Neural cell (in vitro differentiated cells): ENCODE measurements around the gene GCSAM. TPM values are rescaled to one million over a fixed set of nuclear protein-coding genes. Genes with fewer than 3 reads are reported as not detected.

Experiments used
- H2AFZ ChIP-seq: fragments of 200-600, 300-800 bp; sonication (generic), shearing (Covaris generic); 2 replicates; pipeline ENCODE4 v1.6.0; 2014; ENCODE audit warnings: low read depth, mild to moderate bottlenecking, antibody characterized with exemption, low read length, moderate library complexity
- H3F3A ChIP-seq: fragments of 200-600 bp; shearing (Covaris generic); 2 replicates; pipeline ENCODE4 v1.6.1; 2016; ENCODE audit warnings: mild to moderate bottlenecking, moderate library complexity, mixed read lengths, antibody characterized with exemption, low read length; ENCODE audit not compliant: insufficient read depth, poor library complexity, severe bottlenecking
- H3K27ac ChIP-seq: fragments of 200-600, 300-800 bp; sonication (generic), shearing (Covaris generic); 2 replicates; pipeline ENCODE4 v1.5.1; 2014; ENCODE audit warnings: mild to moderate bottlenecking, low read length, moderate library complexity
- H3K27me3 ChIP-seq: fragments of 300-800, 200-600 bp; sonication (generic), shearing (Covaris generic); 2 replicates; pipeline ENCODE4 v1.6.0; 2014; ENCODE audit warnings: mild to moderate bottlenecking, low read depth, low read length, moderate library complexity; ENCODE audit not compliant: insufficient read depth
- H3K36me3 ChIP-seq: fragments of 300-800, 200-600 bp; sonication (generic), shearing (Covaris generic); 2 replicates; pipeline ENCODE4 v1.5.1; 2014; ENCODE audit warnings: mild to moderate bottlenecking, antibody characterized with exemption, low read length, moderate library complexity; ENCODE audit not compliant: insufficient read depth
- H3K4me2 ChIP-seq: fragments of 300-800, 200-600 bp; sonication (generic), shearing (Covaris generic); 2 replicates; pipeline ENCODE4 v1.6.0; 2014; ENCODE audit warnings: mild to moderate bottlenecking, low read length
- H3K4me3 ChIP-seq: fragments of 300-800, 200-600 bp; sonication (generic), shearing (Covaris generic); 2 replicates; pipeline ENCODE4 v1.5.1; 2014; ENCODE audit warnings: mild to moderate bottlenecking, low read length, moderate library complexity
- H3K79me2 ChIP-seq: fragments of 200-600 bp; shearing (Covaris generic); replicated peaks from 2 replicates; pipeline ENCODE4 v1.6.0; 2014; ENCODE audit warnings: mild to moderate bottlenecking, low read length, moderate library complexity; ENCODE audit not compliant: insufficient read depth
- H3K9ac ChIP-seq: fragments of 300-800, 200-600 bp; sonication (generic), shearing (Covaris generic); 2 replicates; pipeline ENCODE4 v1.6.1; 2016; ENCODE audit warnings: mild to moderate bottlenecking, low read length, mixed read lengths
- H3K9me2 ChIP-seq: fragments of 200-600 bp; shearing (Covaris generic); 2 replicates; pipeline ENCODE4 v1.6.1; 2016; ENCODE audit warnings: mild to moderate bottlenecking, low read length, mixed read lengths; ENCODE audit not compliant: insufficient read depth
- H3K9me3 ChIP-seq: fragments of 200-600, 300-800 bp; sonication (generic), shearing (Covaris generic); 2 replicates; pipeline ENCODE4 v1.6.1; 2016; ENCODE audit warnings: mild to moderate bottlenecking, mixed run types, low read length, moderate library complexity, mixed read lengths
- H4K20me1 ChIP-seq: fragments of 200-600 bp; shearing (Covaris generic); 2 replicates; pipeline ENCODE4 v1.6.1; 2016; ENCODE audit warnings: mild to moderate bottlenecking, mixed run types; ENCODE audit not compliant: insufficient read depth
- MXI1 ChIP-seq: fragments of 450-650 bp; conservative IDR thresholded peaks from 2 replicates; pipeline ENCODE4 v1.6.1; 2014; ENCODE audit warnings: antibody characterized with exemption, mild to moderate bottlenecking; ENCODE audit not compliant: poor library complexity, severe bottlenecking
- REST ChIP-seq: IDR thresholded peaks from 2 replicates; pipeline ENCODE4 v1.6.1; 2012; ENCODE audit warnings: borderline replicate concordance
- SMC3 ChIP-seq: fragments of 450-650 bp; conservative IDR thresholded peaks from 2 replicates; pipeline ENCODE4 v1.6.1; 2014; ENCODE audit warnings: antibody characterized with exemption, mild to moderate bottlenecking, moderate library complexity; ENCODE audit not compliant: poor library complexity
- TAF1 ChIP-seq: IDR thresholded peaks from 2 replicates; pipeline ENCODE4 v1.6.1; 2012; ENCODE audit warnings: low read depth
- polyA plus RNA-seq: library from polyadenylated mRNA; depleted of rRNA; stranded (reverse); fragments of >200 nt; gene quantifications from 2 replicates; pipeline ENCODE4 v1.2.3, GENCODE V29; 2014
- TF ChIP-seq, protein P1 (sequence below): fragments of 450-650 bp; IDR thresholded peaks from 2 replicates; pipeline ENCODE4 v1.5.1; 2014; ENCODE audit warnings: antibody characterized with exemption, mild to moderate bottlenecking, moderate library complexity; ENCODE audit not compliant: poor library complexity, severe bottlenecking

The GCSAM gene
- polyA plus RNA-seq, 1 donor from 2014 or later = not detected

DNA sequence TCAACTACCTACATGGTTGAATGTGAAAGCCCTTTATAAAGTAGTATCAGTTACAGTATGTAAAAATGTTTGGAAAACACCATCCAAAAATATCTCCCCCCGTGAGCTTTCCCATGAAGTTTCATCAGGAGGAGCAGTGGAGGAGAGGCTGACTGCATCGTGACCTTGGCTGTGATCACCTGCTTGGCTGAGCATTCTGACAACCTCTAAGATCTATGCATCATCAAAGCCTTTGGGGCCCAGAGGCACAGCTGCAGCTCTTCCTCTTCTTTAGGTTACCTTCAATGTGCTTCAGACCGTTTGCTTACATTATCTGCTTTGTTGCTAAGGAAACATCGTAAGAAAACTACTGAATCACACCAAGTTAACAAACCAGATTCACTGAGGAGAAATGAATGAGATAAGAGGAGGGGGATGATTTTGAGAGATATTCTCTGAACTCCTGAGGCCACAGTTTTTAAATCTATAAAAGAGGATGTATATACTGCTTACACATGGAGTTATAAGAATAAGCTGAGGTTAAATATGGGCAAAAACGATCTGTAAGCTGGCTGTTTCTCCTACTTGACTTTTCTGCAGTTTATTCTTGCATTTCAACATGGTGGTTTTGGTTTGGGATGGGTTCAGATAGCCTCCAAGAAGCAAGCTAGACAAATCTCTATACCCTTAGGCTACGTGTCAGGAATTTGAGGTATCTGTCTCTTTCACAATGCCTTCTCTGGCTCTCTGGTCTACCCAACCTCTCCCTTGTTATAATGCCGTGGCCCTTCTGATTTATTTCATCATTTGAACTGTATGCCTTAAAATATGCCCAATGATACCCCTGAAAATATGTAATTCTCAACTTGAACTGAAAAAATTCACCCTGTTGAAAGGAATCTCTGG lies 4.0 kb downstream of the GCSAM start:
- H3K79me2 ChIP-seq = no peaks in the 10 kb centered on the region
- no peaks in the 10 kb centered on the region for H3K27me3 ChIP-seq
- H3K27ac ChIP-seq = no peak overlapping the region
- H3K4me2 ChIP-seq = no peak overlapping the region
- H4K20me1 ChIP-seq = no peaks in the 10 kb centered on the region
- no peak overlapping the region for H2AFZ ChIP-seq
- no peaks in the 10 kb centered on the region for H3K36me3 ChIP-seq
- H3K9me3 ChIP-seq = no peaks in the 10 kb centered on the region
- no peaks in the 10 kb centered on the region for H3F3A ChIP-seq
- no peak overlapping the region for H3K4me3 ChIP-seq
- no peaks in the 10 kb centered on the region for H3K9me2 ChIP-seq
- no peak overlapping the region for H3K9ac ChIP-seq
- no peak for TF ChIP-seq SMC3
- TF ChIP-seq TAF1 = no peak
- TF ChIP-seq, protein P1, sequence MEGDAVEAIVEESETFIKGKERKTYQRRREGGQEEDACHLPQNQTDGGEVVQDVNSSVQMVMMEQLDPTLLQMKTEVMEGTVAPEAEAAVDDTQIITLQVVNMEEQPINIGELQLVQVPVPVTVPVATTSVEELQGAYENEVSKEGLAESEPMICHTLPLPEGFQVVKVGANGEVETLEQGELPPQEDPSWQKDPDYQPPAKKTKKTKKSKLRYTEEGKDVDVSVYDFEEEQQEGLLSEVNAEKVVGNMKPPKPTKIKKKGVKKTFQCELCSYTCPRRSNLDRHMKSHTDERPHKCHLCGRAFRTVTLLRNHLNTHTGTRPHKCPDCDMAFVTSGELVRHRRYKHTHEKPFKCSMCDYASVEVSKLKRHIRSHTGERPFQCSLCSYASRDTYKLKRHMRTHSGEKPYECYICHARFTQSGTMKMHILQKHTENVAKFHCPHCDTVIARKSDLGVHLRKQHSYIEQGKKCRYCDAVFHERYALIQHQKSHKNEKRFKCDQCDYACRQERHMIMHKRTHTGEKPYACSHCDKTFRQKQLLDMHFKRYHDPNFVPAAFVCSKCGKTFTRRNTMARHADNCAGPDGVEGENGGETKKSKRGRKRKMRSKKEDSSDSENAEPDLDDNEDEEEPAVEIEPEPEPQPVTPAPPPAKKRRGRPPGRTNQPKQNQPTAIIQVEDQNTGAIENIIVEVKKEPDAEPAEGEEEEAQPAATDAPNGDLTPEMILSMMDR = no peak
- no peak for TF ChIP-seq MXI1
- no peak for TF ChIP-seq REST

GRCh38 chr3:112127522-112128494 lies 5.2 kb downstream of the GCSAM start:
- no peak overlapping the region for H3K4me2 ChIP-seq
- no peak overlapping the region for H3K27ac ChIP-seq
- H3K79me2 ChIP-seq = no peaks in the 10 kb centered on the region
- no peak overlapping the region for H2AFZ ChIP-seq
- no peak overlapping the region for H3K9ac ChIP-seq
- H4K20me1 ChIP-seq = no peaks in the 10 kb centered on the region
- no peaks in the 10 kb centered on the region for H3K9me2 ChIP-seq
- H3K36me3 ChIP-seq = no peaks in the 10 kb centered on the region
- TF ChIP-seq, protein P1 = no peak
- H3F3A ChIP-seq = no peaks in the 10 kb centered on the region
- no peaks in the 10 kb centered on the region for H3K9me3 ChIP-seq
- no peak overlapping the region for H3K4me3 ChIP-seq
- no peaks in the 10 kb centered on the region for H3K27me3 ChIP-seq
